ENCODE data around the gene ELF3.
"Not testable (repeated sequence)": the region's sequence is repeated elsewhere in the genome, so short reads cannot be mapped to it uniquely, and the experiment has no call there.

ELF3 gene

GRCh38 chr1:202007805-202008489, 2.4 kb upstream of the ELF3 start:
- no peak for FAIRE-seq
- no peak for DNase-seq (ENCODE audit: low spot score)

GRCh38 chr1:202009326-202010179, 834 bp upstream of the ELF3 start:
- DNase-seq (ENCODE audit: low spot score) (peak; percentile 71), FAIRE-seq (no peak)

- no peak for DNase-seq (ENCODE audit: low spot score)
- no peak for FAIRE-seq
Measured at GRCh38 chr1:202011994-202012393, 1.6 kb downstream of the ELF3 start.

GRCh38 chr1:202012544-202013478, 2.4 kb downstream of the ELF3 start:
- DNase-seq (ENCODE audit: low spot score) (no peak), FAIRE-seq (no peak)

GRCh38 chr1:202013603-202014002, 3.2 kb downstream of the ELF3 start:
- DNase-seq (ENCODE audit: low spot score) (no peak), FAIRE-seq (no peak)

- no peak for DNase-seq (ENCODE audit: low spot score)
- FAIRE-seq = no peak
Measured at GRCh38 chr1:202014060-202014459, 3.7 kb downstream of the ELF3 start.

GRCh38 chr1:202014915-202015661, 4.7 kb downstream of the ELF3 start:
- FAIRE-seq = no peak

GRCh38 chr1:202015662-202015937, 5.2 kb downstream of the ELF3 start:
- no peak for FAIRE-seq
- no peak for DNase-seq (ENCODE audit: low spot score)

More at GRCh38 chr1:202014915-202015661, 4.7 kb downstream of the ELF3 start:
- DNase-seq (ENCODE audit: low spot score) = no peak

- DNase-seq (ENCODE audit: low spot score) (no peak), FAIRE-seq (no peak)
Measured at GRCh38 chr1:202016022-202016810, 5.8 kb downstream of the ELF3 start.

GRCh38 chr1:202016811-202017748, 6.7 kb downstream of the ELF3 start:
- FAIRE-seq = no peak
- no peak for DNase-seq (ENCODE audit: low spot score)

GRCh38 chr1:202017749-202018467, 7.5 kb downstream of the ELF3 start:
- DNase-seq (ENCODE audit: low spot score) (no peak), FAIRE-seq (no peak)

GRCh38 chr1:202018468-202019234, 8.3 kb downstream of the ELF3 start:
- peak; percentile 42 for DNase-seq (ENCODE audit: low spot score)
- FAIRE-seq = no peak

GRCh38 chr1:202019235-202019558, 8.8 kb downstream of the ELF3 start:
- DNase-seq (ENCODE audit: low spot score); FAIRE-seq: not testable (repeated sequence)

GRCh38 chr1:202023001-202023433, 12.6 kb downstream of the ELF3 start:
- FAIRE-seq (no peak), DNase-seq (ENCODE audit: low spot score) (peak; percentile 41)

GRCh38 chr1:202029171-202029665, 18.8 kb downstream of the ELF3 start:
- no peak for FAIRE-seq
- DNase-seq (ENCODE audit: low spot score) = peak; percentile 78

GRCh38 chr1:202029727-202030126, 19.3 kb downstream of the ELF3 start:
- FAIRE-seq (no peak), DNase-seq (ENCODE audit: low spot score) (no peak)

GRCh38 chr1:202031796-202032195, 21.4 kb downstream of the ELF3 start:
- FAIRE-seq (no peak), DNase-seq (ENCODE audit: low spot score) (no peak)
